NCI-H446 treated with DMSO at 0.1 percent for 48 hours (cell line): ENCODE measurements around the gene KCNT1.

Experiments
- DNase-seq: peaks from one replicate; lab custom pipeline; 2025; lab: John Stamatoyannopoulos, UW

The KCNT1 gene

GRCh38 chr9:135727257-135727875 lies 25.4 kb downstream of the KCNT1 start:
- DNase-seq, result no peak

GRCh38 chr9:135728436-135729110 lies 26.6 kb downstream of the KCNT1 start:
- no peak for DNase-seq

GRCh38 chr9:135729480-135729879 lies 27.5 kb downstream of the KCNT1 start:
- no peak for DNase-seq

- no peak for DNase-seq
Measured at GRCh38 chr9:135731454-135731853, 29.5 kb downstream of the KCNT1 start.

- no peak for DNase-seq
Measured at GRCh38 chr9:135732569-135733257, 30.7 kb downstream of the KCNT1 start.

- no peak for DNase-seq
Measured at GRCh38 chr9:135734616-135735144, 32.7 kb downstream of the KCNT1 start.

GRCh38 chr9:135736272-135736978 lies 34.4 kb downstream of the KCNT1 start:
- no peak for DNase-seq

GRCh38 chr9:135736979-135737839 lies 35.2 kb downstream of the KCNT1 start:
- DNase-seq, result no peak

GRCh38 chr9:135737840-135738521 lies 36.0 kb downstream of the KCNT1 start:
- DNase-seq, result no peak

- DNase-seq, result no peak
Measured at GRCh38 chr9:135739271-135740220, 37.6 kb downstream of the KCNT1 start.

- no peak for DNase-seq
Measured at GRCh38 chr9:135741276-135742219, 39.6 kb downstream of the KCNT1 start.

GRCh38 chr9:135743021-135743420 lies 41.0 kb downstream of the KCNT1 start:
- DNase-seq, result no peak

- DNase-seq, result no peak
Measured at GRCh38 chr9:135743546-135744332, 41.8 kb downstream of the KCNT1 start.

- DNase-seq, result no peak
Measured at GRCh38 chr9:135744333-135745070, 42.5 kb downstream of the KCNT1 start.

- no peak for DNase-seq
Measured at GRCh38 chr9:135745189-135745588, 43.2 kb downstream of the KCNT1 start.

GRCh38 chr9:135745686-135746324 lies 43.8 kb downstream of the KCNT1 start:
- DNase-seq, result no peak
